NOMO-1 treated with dmso at 0.1 percent for 144 hours (cell line): Measurements from ENCODE around the gene MARCKSL1.

Experiments
- DNase-seq: peaks from one replicate; lab custom pipeline; 2025; ENCODE audit not compliant: unreplicated experiment; lab: John Stamatoyannopoulos, UW

MARCKSL1 gene

DNA sequence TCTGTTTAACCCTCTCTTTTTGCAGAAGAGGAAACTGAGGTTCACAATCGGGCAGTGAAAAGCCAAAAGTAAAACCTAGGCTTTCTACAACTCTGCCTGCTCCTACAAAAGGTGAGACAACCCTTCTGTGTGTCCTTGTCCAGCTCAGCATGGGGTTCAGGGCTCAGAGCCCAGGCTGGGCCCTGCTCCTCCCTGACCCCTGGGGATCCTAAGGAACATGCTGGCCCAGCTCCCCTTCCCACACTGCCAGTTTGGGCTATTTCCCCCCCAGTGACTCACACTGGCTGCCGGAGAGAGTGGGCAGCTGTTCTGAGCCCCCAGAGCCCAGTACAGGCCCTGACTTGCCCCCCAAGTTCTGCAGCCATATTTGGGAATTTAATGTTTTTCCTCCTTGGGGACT is 17.4 kb upstream of the MARCKSL1 start:
- no peak for DNase-seq

DNA sequence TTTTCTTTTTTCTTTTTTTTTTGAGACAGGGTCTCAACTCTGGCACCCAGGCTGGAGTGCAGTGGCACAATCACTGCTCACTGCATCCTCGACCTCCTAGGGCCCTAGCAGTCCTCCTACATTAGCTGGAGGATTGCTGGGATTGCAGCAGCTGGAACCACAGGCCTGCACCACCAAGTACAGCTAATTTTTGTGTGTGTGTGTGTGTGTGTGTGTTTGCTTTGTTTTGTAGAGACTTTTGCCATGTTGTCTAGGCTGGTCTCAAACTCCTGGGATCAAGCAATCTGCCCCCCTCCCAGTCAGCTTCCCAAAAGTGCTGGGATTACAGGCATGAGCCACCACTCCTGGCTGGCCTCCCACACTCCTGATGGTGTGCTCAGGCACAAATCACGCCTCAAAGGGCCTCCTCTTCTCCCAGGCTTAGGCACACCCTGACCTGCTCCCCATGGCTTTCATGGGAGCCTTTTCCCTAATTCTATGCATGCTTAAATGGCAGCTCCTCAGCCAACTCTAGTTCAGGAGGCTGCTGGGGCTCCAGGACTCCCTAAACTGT is 16.9 kb upstream of the MARCKSL1 start:
- DNase-seq = no peak

DNA sequence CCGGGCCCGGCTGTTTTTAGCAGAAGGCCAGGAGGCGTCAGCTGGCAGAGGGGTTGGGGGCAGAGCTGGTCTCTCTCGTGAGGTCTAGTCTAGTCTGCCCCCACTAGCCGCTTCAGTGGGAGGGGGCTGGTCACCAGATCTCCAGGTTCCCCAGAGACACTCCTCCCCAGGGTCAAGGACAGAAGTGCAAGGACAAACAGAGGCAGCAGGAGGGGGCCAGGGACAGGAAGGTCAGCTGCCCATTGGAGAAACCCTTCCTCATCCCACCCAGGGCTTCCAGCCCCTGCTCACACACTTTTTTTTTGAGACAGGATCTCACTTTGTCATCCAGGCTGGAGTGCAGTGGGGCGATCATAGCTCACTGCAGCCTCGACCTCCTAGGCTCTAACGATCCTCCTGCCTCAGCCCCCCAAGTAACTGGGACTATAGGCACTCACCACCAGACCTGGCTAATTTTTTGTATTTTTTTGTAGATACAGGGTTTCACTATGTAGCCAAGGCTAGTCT is 16.3 kb upstream of the MARCKSL1 start:
- no peak for DNase-seq

DNA sequence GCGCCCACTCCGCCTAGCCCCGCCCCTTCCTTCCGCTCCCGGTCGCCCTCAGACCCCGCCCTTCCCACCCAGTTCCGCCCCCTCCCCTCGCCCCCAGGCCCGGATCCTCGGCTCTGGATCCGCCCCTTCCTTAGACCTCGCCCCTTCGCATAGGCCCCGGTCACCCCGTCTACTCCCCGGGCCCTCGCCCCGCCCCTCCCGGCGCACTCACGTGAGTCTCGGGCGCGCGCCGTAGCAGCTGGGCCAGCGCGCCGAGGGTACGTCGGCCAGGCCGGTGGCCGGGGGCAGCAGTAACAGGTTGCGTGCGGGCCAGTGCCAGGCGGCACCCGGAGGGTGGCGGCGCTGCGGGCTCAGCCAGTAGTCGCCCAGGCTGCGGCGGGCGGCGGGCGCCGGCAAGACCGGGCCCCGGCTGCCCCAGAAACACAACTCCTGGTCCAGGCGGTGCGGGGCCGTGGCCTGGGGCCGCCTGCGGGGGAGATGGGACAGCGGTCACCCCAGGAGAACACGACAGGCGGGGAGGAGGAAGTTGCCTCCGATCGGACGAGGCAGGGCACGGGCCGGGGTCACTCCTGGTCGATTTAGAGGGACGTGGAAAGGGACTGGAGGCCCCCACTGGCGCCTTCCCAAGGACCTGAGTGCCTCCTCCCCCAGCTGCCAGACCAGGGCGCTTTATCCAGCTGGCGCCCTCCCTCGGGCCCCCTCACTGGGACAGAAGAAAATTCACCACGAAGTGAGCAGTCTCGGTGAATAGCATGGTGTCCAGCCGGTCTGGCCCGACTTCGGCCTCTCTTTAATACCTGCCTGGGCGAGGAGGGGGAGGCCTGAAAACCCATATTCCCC is 15.6 kb upstream of the MARCKSL1 start:
- DNase-seq = peak; percentile 87

DNA sequence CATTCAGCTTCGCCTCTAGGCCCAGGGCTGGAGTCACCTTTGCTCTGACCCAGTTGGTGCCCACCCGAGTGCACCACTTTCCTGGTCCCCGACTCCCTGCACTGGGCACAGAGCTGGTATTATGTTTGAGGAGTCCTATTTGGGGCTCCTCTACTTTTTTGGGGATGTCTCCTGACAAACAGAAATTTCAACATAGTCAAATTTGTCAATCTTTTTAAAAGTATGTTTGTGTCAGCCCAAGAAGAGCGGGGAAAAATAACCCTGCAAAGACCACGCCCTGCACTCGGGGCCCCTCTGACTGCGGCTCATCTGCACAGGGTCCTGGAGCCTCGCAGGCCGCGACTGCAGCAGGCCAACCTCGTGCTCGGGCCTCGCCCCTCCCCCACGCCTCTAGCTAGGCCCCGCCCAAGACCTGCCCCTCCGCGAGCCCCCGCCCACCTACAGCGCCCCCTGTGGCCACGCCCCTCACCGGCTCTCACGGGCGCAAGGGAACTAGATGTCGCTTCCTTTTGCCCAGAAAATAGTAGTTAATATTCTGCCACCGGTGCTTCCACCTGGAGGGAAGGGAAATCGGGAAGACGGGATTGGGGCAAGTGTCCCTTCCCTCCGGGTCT is 14.9 kb upstream of the MARCKSL1 start:
- peak; percentile 74 for DNase-seq

DNA sequence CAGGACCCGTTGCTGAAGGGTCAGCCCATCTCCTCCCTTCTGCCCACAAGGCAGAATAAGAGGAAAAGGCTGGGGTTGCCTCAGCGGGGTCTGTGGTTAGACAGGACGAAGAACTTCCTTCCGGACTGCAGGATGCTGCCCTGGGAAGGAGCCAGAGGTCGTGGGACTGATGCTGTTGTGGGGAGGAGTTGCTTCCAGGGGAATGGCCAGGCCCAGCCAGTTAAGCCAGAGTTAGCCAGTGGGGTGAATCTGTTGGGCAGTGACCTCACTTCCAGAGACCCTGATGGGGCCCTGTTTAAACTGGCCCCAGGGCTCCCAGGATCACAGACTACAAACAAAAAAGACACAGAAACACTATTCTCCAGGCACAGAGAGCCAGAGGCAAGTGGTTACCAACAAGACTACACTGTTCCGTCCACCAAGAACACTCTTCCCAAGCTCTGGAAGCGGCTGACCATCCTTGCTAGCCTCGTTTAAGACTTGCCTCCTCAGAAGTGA is 13.2 kb upstream of the MARCKSL1 start:
- no peak for DNase-seq

DNA sequence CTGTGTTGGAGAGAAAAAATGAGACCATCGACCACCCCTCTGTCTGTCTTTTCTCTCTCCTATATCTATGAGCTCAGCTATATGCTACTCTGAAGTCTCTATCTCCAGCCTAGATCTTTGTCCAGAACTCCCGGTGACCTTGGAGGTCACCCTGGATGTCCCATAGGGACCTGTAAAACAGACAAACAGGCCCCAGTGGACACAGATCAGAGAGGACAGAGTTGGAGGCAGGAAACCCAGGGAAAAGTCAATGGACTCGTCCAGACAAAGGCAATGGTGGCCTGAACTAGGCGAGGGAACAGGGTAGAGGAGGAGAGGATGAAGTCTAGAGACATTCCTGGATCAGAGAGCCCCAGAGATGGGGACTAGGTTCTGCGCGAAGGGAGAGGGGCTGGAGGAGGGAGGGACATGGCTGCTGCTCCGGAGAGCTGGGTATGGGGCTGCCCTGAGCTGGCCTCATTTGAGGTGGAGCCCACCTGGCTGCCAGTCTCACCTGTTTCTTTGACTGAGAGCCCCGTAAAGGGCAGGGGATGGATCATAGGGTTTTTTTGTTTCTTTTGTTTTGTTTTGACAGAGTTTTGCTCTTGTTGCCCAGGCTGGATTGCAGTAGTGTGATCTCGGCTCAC is 10.6 kb upstream of the MARCKSL1 start:
- DNase-seq = no peak

DNA sequence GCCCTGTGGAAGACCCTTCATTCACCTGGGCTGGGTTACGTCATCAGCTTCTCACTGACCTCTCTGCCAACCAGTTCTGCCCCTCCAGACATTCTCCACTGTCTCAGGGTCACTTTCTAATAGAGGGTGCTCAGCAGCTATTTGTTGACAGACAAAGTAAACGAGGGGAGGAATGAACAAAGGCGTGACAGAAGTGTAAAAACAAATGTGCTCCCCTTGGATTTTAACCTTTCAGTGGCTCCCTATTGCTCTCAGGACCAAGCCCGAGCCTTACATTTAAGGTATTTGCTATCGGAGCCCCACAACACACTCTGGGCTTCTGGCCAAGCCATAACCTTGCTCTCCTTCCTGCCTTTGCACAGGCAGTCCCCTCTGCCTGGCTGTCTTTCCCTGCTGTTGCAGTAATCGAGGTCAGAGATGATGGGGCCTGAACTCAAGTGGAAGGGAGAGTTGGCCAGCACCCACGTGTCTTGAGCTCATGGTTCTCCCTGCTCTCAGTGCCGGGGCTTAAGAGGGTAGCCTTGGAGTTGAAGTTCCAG is 9.3 kb upstream of the MARCKSL1 start:
- DNase-seq = no peak

DNA sequence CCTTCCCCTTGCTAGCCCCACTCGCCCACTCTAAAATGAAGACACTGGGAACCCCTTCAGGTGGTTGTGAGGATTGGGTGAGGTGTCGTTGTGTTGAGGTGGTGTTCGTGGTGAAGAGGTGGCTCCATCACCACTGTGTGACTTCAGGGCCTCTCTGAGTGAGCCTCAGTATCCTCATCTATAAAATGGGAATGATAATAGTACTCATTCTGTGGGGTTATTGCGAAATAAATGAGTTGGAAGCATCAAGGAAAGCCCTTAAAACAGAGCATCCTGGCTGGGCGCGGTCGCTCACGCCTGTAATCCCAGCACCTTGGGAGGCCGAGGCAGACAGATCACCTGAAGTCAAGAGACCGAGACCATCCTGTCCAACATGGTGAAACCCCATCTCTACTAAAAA is 6.7 kb upstream of the MARCKSL1 start:
- DNase-seq = no peak

DNA sequence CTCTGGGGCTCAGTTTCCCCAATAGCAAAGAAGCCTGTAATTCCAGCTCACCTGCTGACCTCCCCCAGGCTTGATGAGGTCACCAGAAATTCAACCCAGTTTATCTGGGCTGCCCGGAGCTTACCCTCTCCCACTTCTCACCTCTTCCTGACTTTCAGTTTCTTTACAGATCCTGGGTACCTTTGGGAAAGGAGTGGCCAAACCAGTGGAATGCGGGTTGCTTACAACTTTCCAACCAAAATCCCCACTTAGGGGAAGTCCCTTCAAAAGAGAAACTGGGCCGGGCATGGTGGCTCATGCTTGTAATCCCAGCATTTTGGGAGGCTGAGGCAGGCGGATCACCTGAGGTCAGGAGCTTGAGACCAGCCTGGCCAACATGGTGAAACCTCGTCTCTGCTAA is 5.9 kb upstream of the MARCKSL1 start:
- DNase-seq = no peak

DNA sequence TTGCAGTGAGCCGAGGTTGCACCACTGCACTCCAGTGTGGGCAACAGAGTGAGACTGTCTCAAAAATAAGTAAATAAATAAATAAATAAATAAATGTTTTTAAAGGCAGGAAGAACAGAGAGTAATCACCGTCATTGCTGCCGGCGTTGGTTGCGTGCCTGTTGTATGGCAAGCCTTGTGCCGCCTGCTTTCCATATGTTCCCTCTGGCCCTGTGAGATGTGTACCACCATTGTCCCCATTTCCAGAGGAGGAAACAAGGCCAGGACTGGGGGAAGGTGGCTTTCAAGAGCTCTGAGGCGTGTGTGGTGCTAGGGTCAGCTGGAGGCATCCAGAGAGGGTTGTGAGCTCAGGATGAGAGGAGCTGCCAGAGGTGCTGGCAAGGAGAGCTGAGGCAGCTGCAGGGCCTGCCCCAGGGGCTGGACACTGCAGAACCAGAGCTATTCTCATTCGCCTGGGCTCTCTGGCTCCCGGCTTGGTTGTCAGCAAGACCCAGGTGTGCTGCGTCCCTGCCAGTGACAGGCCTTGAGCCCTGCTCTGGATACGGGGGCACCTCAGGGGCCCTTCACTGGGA is 5.2 kb upstream of the MARCKSL1 start:
- DNase-seq = no peak

DNA sequence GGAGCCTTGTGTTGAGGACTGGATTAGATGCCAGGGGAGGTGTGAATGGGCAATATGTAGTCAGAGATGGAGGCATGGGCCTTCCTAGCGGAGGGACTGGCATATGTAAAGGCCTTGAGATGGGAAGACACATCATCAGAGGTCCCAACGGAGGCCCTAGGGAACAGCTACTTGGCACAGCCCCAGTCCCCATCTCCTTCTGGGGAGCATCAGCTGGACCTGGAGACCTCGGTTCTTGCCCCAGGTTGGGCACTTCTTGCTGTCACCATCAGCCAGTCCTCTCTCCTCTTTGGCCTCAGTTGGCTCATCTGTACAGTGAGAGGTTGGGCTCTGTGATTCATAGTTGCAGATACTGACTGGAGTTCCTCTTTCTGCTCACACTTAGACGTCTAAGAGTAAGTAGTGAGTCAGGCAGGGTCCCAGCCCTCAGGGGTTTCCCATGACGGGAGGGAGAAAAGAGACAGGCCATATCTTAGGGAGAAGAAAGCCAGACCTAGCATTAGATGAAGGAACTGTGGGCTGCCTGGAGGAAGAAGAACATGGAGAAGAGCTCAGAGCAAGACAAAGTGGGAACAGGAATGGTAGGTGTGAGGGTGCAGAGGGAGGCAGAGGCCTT is 3.4 kb upstream of the MARCKSL1 start:
- peak; percentile 59 for DNase-seq

DNA sequence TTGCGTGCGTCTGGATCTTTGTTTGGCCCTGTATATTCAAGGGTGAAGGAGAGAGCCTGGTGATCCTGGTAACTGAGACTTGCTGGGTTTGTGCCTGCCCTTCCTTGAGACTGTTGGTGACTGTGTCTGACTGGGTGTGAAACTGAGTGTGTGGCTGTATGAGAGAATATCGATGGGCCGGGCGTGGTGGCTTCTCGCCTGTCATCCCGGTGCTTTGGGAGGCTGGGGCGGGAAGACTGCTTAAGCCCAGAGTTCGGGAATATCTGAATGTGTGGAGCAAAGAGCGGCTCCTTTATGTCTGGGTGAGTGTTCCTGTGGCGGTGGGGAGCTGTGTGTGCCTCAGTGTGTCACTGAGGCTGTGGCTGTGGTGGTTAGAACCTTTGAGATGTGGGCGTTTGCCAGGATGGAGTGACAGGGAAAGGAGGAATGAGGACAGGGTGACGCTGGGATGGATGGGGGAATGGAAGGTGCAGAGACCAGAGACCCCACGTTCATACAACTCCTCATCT is 2.7 kb upstream of the MARCKSL1 start:
- DNase-seq = no peak

DNA sequence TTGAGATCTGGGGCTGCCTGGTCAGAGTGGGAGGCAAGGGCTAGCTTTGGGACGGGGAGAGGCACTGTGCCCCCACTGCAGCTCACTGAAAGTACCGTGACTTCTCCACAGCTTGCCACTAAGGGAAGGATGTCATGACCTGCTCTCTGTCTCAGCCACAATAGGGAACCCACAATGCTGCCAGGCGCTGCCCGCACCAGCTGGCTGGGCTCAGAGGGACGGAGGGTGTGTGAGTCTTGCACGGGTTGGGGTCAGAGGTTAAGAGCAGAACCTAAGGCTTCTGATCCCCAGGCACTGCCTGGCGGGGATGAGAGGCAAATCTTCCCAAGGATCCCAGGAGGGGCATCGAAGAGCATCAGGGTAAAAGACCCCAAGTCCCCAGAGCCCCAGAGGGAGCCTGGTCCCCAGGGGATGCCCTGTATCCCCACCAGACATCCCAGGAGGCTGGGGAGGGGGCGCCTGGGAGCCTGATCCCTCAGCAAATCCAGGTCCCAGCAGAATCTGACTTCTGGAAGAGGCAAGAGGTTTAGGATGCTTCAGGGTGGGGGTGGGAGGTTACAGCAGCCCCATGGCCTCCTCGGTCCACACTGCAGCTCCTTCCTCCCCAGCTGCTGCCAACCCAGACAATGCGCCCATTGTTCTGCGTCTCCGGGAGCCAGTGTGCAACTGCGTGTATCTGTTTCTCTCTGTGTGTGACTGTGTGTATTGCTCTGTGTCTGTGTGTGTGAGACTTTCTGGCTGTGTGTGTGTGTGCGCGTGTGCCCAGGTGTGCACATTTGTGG is 2.0 kb upstream of the MARCKSL1 start:
- DNase-seq = peak; percentile 30

DNA sequence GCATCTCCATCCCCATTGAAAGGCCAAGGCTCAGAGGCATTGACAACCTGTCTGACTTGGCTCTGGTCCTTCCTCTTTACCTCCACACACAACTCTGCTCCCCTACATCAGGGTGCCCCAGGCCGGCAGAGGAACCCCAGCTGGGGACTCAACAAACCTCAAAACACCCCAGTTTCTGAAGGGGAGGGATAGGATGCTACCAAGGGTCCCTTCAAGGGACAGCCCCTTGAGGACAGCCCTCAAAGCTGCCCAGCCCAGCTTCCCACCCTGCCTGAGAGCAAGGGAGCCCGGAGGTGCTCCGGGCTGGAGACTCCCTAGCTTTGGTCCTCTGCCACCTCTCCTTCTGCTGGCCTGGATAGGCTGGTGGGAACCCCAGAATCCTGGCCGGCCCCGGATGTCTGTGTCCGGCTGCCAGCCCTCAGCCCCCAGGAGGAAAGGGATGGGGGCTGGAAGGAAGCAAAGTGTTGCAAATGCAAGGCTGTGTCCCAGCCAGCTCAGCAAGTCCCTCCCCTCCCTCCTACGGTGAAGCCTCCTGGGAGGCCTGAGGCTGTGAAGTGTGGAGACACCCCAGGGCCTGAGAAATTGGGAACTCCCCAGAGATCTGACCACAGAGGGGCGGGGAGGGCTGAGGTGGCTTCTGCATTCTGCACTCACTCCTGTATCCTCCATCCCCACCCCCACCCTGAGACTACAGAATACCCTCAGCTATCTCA is 1.1 kb upstream of the MARCKSL1 start:
- peak; percentile 43 for DNase-seq

DNA sequence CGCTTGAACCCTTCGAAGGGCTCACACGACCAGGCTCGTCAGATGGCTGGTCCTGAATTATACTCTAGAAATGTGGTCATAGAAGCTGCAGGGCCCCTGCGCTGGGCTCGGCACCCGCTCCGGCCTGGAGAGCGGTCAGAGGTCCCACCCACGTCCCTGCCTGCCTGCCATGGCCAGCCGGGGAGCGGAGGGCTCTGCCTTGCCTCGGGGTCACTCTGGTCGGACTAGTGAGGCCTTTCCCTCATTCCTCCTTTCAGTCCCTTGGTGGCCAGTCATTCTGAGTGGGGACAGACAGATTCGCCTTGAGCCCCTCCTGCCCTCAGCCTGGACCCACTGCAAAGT is 529 bp upstream of the MARCKSL1 start:
- DNase-seq = no peak

DNA sequence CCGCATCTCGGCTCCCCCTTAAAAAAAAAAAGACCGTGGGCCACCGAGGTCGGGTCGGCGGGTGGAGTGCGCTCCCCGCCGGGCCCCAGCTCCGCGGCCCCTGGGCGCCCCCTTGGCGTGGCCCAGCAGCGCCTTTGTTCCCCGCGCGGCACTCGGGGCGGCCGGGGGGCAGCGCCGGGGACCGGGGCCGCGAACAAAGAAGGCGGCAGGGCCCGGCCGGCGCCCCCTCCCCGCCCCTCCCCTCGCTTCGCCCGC is 571 bp downstream of the MARCKSL1 start:
- no peak for DNase-seq

DNA sequence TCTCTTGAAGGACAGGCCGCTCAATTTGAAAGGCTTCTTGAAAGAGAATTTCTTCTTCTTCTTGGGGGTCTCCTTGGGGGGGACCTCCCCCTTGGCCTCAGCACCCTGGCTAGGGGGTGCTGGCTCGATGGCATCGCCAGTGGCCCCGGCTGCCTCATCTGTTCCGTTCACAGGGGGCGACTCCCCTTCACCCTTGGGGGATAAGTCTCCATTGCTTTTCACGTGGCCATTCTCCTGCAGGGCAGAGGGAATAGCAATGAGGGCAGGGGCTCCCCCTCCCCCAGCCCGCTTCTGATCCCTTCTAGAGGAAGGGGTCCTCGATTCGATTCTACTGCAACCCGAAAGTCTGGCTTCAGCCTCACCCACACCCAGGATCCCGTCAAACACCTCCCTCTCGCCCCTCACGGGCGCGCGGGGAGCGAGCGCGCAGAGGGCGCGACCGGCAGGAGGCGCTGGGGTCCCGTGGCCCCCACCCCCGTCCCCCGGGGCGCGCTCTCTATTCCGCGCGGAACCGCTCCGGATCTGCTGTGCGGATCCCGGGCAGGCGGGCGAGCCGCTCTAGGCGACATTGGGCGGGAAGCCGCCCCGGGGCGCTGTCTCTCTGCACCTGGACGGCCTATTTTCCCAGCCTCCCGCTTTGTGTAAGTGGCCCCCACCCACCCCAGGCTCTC is 1.0 kb downstream of the MARCKSL1 start:
- DNase-seq = no peak
